GM19395 (cell line): ENCODE data around the gene THY1.
"Not testable (repeated sequence)": the region's sequence is repeated elsewhere in the genome, so short reads cannot be mapped to it uniquely, and the experiment has no call there.

Experiments
- ATAC-seq: cut with Tn5 transposase; IDR thresholded peaks from one replicate; pipeline ENCODE4 v1.9.1; 2021; ENCODE audit warnings: mild to moderate bottlenecking, moderate library complexity; ENCODE audit not compliant: unreplicated experiment

THY1 gene

DNA sequence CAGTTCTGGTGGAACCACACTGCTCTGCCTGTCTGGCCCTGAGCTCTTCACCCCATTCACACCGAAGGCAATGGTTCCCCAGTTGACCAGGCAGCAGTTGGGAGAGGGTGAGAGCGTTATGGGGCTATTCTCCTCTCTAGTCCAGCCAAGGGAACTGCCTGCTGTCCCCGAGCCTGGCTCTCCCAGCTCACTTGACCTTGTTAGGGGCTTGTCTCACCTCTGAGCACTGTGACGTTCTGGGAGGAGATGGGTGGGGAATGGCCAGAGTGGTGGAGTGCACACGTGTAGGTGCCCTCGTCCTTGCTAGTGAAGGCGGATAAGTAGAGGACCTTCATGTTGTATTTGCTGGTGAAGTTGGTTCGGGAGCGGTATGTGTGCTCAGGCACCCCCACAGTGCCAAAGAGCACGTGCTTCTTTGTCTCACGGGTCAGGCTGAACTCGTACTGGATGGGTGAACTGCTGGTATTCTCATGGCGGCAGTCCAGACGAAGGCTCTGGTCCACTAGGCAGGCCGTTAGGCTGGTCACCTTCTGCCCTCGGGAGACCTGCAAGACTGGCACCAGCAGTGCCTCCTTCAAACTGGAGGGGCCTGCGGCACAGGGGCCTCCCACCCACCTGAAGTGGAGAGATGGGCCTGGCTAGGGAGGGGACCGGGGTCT is 3.0 kb downstream of the THY1 start:
- no peak for ATAC-seq

- ATAC-seq, result no peak
Observed at GRCh38 chr11:119419246-119419645, 3.7 kb downstream of the THY1 start.

- no peak for ATAC-seq
Observed at GRCh38 chr11:119418759-119419158, 4.2 kb downstream of the THY1 start.

- ATAC-seq, result no peak
Observed at GRCh38 chr11:119417726-119418540, 5.0 kb downstream of the THY1 start.

GRCh38 chr11:119416606-119417580 is 6.1 kb downstream of the THY1 start:
- ATAC-seq, result no peak

- ATAC-seq, result no peak
Observed at GRCh38 chr11:119415966-119416365, 7.0 kb downstream of the THY1 start.

GRCh38 chr11:119415517-119415916 is 7.5 kb downstream of the THY1 start:
- no peak for ATAC-seq

- ATAC-seq, result no peak
Observed at GRCh38 chr11:119414734-119415133, 8.2 kb downstream of the THY1 start.

- ATAC-seq, result no peak
Observed at GRCh38 chr11:119414321-119414720, 8.7 kb downstream of the THY1 start.

DNA sequence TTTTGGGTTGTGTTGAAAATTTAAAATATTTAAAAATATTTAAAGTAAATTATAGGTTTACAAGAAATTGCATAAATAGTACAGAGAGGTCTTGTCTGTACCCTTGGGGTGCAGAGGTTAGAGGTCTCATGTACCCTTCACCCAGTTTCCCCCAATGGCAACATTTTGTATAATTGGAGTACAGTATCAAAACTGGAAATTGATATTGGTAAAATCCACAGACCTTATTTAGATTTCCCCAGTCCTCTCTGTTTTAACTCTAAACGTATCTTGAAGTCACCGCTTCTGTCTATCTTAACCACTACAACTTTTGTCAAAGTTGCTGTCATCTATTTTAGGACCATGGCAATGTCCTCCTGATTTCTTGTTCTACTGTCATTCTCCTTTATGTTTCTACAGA is 10.9 kb downstream of the THY1 start:
- no peak for ATAC-seq

DNA sequence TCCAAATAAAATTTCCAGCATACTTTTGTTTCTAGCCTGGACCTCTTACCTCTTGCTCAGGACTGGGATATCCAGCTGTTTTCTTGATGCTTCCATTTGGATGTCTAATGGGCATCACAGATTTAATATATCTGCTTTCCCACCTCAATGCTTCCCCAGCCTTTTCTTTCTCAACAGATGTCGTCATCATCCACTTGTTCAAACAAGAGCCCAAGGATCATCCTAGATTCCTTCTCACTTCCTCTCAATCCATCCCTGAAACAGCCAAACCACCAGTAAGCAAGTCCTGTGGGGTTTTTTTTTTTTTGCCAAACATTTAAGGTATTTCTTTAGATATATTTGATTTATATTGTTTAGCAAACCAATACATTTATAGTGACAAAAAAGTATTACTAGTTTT is 12.5 kb downstream of the THY1 start:
- no peak for ATAC-seq

GRCh38 chr11:119409731-119410130 is 13.2 kb downstream of the THY1 start:
- no peak for ATAC-seq

DNA sequence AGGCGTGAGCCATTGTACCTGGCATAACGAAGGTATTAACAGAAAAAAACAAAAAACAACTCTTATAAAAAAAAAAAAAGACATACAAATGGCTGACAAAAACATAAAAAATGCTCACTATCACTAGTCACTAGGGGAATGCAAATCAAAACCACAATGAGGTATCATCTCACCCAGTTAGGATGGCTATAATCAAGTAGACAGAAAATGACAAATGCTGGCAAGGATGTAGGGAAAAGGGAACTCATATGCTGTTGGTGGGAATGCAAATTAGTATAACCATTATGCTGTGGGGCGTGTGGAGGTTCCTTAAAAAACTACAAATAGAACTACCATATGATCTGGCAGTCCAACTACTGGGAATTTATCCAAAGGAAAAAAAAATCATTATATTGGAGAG is 17.0 kb downstream of the THY1 start:
- no peak for ATAC-seq

- not testable (repeated sequence) for ATAC-seq
Observed at GRCh38 chr11:119405448-119405847, 17.5 kb downstream of the THY1 start.

DNA sequence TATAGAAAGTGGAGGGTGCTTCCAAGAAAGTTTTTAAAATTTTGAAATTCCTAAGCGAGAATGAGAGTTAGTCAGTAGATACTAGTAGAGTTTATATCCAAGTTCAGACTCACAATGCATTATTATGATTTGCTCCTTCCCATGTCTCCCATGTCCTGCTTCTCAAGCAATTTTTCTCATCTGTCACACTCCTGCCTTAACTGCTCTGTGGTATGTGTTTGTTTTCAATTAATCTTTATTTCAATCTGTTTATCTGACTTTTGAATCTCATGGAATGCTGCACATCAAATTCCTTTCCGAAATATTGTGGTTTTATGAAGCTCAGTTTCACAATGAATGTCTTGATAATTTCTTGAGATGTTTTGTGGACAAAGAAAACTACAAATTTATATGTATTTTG is 18.1 kb downstream of the THY1 start:
- ATAC-seq, result no peak

DNA sequence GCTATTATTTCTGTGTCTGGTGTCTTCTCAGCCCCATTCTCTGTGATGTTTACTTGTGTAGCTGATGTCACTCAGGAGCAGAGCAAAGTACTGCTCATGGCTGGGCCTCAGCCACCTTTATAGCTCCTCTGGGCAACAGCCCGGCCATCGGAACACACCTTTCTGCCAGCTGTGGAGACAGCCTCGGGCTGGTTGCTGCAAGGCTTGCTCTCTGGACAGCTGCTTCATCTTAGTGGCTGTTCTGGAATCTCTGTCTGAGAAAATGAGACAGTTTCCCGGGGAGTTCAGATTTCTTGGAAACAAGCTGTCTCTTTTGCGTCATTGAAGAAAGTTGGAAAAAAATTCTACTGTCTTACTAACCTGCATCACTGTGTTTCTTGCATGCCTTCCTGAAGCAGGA is 20.0 kb downstream of the THY1 start:
- no peak for ATAC-seq

DNA sequence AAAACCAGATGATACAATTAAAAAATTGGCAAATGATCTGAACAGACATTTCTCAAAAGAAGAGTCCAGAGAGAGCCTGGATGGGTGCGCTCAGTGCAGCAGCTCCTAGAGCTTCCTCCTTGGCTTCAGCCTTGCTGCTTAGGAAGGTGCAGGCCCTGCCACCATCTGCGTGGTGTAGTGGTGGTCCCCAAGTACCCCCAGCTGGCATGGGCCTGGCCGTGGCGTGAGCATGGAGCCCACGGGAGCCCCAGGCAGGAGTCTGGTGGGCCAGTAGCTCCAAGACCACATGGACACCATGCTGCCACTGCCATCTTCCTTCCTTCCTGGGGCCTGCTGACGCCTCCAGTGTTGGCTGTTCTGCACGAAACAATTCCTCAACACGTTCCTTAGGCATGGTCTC is 20.5 kb downstream of the THY1 start:
- ATAC-seq, result no peak

DNA sequence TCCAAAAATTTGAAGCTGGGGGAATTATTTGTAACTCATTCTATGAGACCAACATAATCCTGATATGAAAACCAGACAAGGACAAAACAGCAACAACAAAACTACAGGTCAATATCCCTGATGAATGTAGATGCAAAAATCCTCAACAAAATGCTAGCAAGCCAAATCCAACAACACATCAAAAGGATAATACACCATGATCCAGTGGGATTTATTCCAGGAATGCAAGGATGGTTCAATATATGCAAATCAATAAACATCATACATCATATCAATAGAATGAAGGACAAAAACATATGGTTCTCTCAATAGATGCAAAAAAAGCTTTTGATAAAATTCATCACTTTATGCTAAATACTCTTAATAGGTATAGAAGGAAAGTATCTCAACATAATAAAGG is 22.1 kb downstream of the THY1 start:
- ATAC-seq, result no peak

- ATAC-seq, result no peak
Observed at GRCh38 chr11:119397740-119398139, 25.2 kb downstream of the THY1 start.

DNA sequence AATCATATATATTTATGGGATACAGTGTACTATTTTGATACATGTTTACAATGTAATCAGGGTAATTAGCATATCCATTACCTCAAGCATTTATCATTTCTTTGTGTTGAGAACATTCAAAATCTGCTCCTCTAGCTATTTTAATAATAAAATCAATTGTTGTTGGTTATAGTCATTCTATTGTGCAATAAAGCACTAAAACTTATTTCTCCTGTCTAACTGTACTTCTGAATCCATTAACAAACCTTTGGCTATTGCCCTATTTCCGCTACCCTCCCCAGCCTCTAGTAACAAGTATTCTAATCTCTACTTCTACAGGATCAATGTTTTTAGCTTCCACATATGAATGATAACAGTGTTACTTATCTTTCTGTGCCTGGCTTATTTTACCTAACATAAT is 26.1 kb downstream of the THY1 start:
- ATAC-seq, result no peak

DNA sequence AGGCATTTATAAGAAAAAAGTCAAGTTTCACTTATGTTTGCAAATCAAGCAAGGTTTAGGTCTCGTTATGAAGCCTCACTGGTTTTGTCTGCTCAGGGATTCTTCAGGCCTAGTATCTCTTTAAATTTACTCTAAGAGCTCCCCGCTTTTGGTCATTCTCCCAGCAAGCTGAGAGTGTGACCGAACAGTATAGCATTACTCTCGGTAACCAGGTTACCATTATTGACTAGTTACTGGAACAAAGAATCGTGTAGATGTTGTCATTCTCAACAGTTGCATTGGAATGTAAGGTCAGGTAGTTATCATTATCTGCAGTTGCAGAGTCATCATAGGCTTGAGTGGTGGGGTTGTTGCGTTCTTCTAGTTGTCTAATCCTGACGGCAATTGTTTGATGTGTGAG is 31.7 kb downstream of the THY1 start:
- ATAC-seq, result no peak
